HepG2 (cell line): Measurements from ENCODE around the gene PARP3. TPM values are rescaled to one million over a fixed set of nuclear protein-coding genes. Genes with fewer than 3 reads are reported as not detected.

Source experiments
- ATAC-seq: fragments of 200-7000 bp; cut with Tn5 transposase; 3 replicates; pipeline ENCODE4 v1.9.1; 2020; ENCODE audit warnings: mild to moderate bottlenecking, moderate library complexity
- BruUV-seq: library from RNA; stranded (reverse); fragments of 400-500 nt; replicated peaks from 2 replicates; lab custom pipeline; 2021; lab: Mats Ljungman, UMichigan
- CTCF ChIA-PET: fragments of 300-600 bp; formaldehyde crosslinking; extraction: SDS; loops from one replicate; lab custom pipeline; 2021; ENCODE audit warnings: low total read pairs, inconsistent platforms, low intra/inter-chr PET ratio; lab: Yijun Ruan, JAX
- POLR2A ChIA-PET: fragments of 350-600 bp; sonication (Branson Sonifier 250); formaldehyde crosslinking; loops from one replicate; lab custom pipeline; 2020; ENCODE audit warnings: antibody characterized with exemption, inconsistent platforms; lab: Yijun Ruan, JAX
- DNase-seq: peaks from one replicate; pipeline ENCODE4 v3.0.0-alpha.2; 2015; ENCODE audit warnings: low spot score
- FAIRE-seq: peaks from 3 replicates; lab custom pipeline; 2011; peaks lifted over from hg19 to GRCh38; lab: Jason Lieb, UNC
- H2AFZ ChIP-seq: one replicate; pipeline ENCODE4 v1.6.1; 2011; ENCODE audit warnings: low read length, inconsistent platforms
- H3K27ac ChIP-seq: fragments of 300-600 bp; 3 replicates; pipeline ENCODE4 v1.8.0; 2011; ENCODE audit warnings: mixed run types, mild to moderate bottlenecking, mixed read lengths, low read length, inconsistent platforms; ENCODE audit not compliant: insufficient read depth; ENCODE audit errors: extremely low read length
- H3K27me3 ChIP-seq, 2 experiments: fragments of 200-600 bp in 1 of 2; 2 replicates in 1 of 2; 3 replicates in 1 of 2; pipeline versions ENCODE4 v1.6.0 to v1.8.0; 2011; ENCODE audit warnings: low read length in 2 of 2, mild to moderate bottlenecking in 2 of 2, moderate library complexity in 2 of 2, inconsistent platforms in 1 of 2; ENCODE audit not compliant: insufficient read depth in 2 of 2, control insufficient read depth in 1 of 2
- H3K36me3 ChIP-seq, 2 experiments: fragments of 200-600 bp in 1 of 2; replicated peaks in 1 of 2; 2 replicates in 1 of 2; 3 replicates in 1 of 2; pipeline versions ENCODE4 v1.5.1 to v1.8.0; 2011; ENCODE audit warnings: low read length in 2 of 2, inconsistent platforms in 1 of 2; ENCODE audit not compliant: insufficient read depth in 2 of 2, control insufficient read depth in 1 of 2
- H3K4me1 ChIP-seq: 2 replicates; pipeline ENCODE4 v1.5.1; 2012; ENCODE audit warnings: low read length, inconsistent platforms; ENCODE audit not compliant: insufficient read depth
- H3K4me2 ChIP-seq: 2 replicates; pipeline ENCODE4 v1.6.0; 2011; ENCODE audit warnings: low read depth, low read length, inconsistent platforms
- H3K4me3 ChIP-seq, 3 experiments: fragments of 200-600 bp in 1 of 3; sonication (generic), shearing (Covaris generic) in 1 of 3; replicated peaks in 1 of 3; 2 replicates each; pipeline ENCODE4 v1.5.1; 2011 to 2016; ENCODE audit warnings: low read length in 3 of 3, inconsistent platforms in 2 of 3, low read depth in 2 of 3, mild to moderate bottlenecking in 2 of 3, control low read depth in 1 of 3, mixed read lengths in 1 of 3; ENCODE audit not compliant: insufficient read depth in 1 of 3
- H3K79me2 ChIP-seq: one replicate; pipeline ENCODE4 v1.6.1; 2011; ENCODE audit warnings: low read length, inconsistent platforms; ENCODE audit not compliant: insufficient read depth
- H3K9ac ChIP-seq: 2 replicates; pipeline ENCODE4 v1.6.0; 2011; ENCODE audit warnings: mild to moderate bottlenecking, low read depth, low read length, inconsistent platforms; ENCODE audit not compliant: insufficient read depth
- H3K9me3 ChIP-seq: 2 replicates; pipeline ENCODE4 v1.5.1; 2012; ENCODE audit warnings: mild to moderate bottlenecking, low read length
- H4K20me1 ChIP-seq: 2 replicates; pipeline ENCODE4 v1.6.0; 2011; ENCODE audit warnings: inconsistent platforms, mild to moderate bottlenecking, low read length, moderate library complexity; ENCODE audit not compliant: insufficient read depth
- CBX5 ChIP-seq: sonication (generic); formaldehyde crosslinking; IDR thresholded peaks from 2 replicates; pipeline ENCODE4 v1.4.0; 2020; ENCODE audit warnings: missing genetic modification reagents, borderline replicate concordance
- CREB1 ChIP-seq, 2 experiments: fragments of 450-650 bp in 1 of 2; IDR thresholded peaks; 2 replicates each; pipeline ENCODE4 v1.6.1; 2016 to 2017; ENCODE audit warnings: control low read depth in 1 of 2, mild to moderate bottlenecking in 1 of 2, missing compliant biosample characterization in 1 of 2, missing genetic modification characterization in 1 of 2
- NCOA1 ChIP-seq: sonication (generic); formaldehyde crosslinking; IDR thresholded peaks from 2 replicates; pipeline ENCODE4 v1.9.0; 2021; ENCODE audit warnings: missing genetic modification reagents
- ONECUT2 ChIP-seq: sonication (generic); formaldehyde crosslinking; IDR thresholded peaks from 2 replicates; pipeline ENCODE4 v1.4.0; 2020; ENCODE audit warnings: missing genetic modification reagents
- PAF1 ChIP-seq: IDR thresholded peaks from 2 replicates; pipeline ENCODE4 v1.6.1; 2016; ENCODE audit warnings: missing genetic modification reagents, missing compliant biosample characterization
- POLR2AphosphoS2 ChIP-seq: IDR thresholded peaks from 2 replicates; pipeline ENCODE4 v1.6.1; 2011; ENCODE audit warnings: low read depth, low read length, improper control_type of control experiment
- ZNF33A ChIP-seq: sonication (generic); formaldehyde crosslinking; IDR thresholded peaks from 2 replicates; pipeline ENCODE4 v1.5.1; 2020; ENCODE audit warnings: missing genetic modification reagents, mild to moderate bottlenecking, moderate library complexity, borderline replicate concordance
- ZNF720 ChIP-seq: sonication (generic); formaldehyde crosslinking; IDR thresholded peaks from 2 replicates; pipeline ENCODE4 v1.4.0; 2020; ENCODE audit warnings: missing genetic modification reagents
- ZSCAN31 ChIP-seq: sonication (generic); formaldehyde crosslinking; IDR thresholded peaks from 2 replicates; pipeline ENCODE4 v1.5.0; 2020; ENCODE audit warnings: low read depth, mild to moderate bottlenecking, missing genetic modification reagents
- WGBS: methylation state at CpG from one replicate; pipeline ENCODE4 v1.1.6; 2017; ENCODE audit warnings: low lambda C conversion rate; 5-methylcytosine and 5-hydroxymethylcytosine counted together
- in situ Hi-C: cut with HindIII; loops from 2 replicates; pipeline ENCODE4 v1.10.0; 2017; ENCODE audit warnings: low pct_unique_long_range_greater_than_20kb; ENCODE audit not compliant: extremely low pct_ligation_motif_present
- intact Hi-C: fragments of 100-400 bp; cut with micrococcal nuclease; formaldehyde crosslinking; loops from one replicate; pipeline ENCODE4 v1.10.0; 2022; ENCODE audit not compliant: unreplicated experiment
- polyA plus RNA-seq, 8 experiments: library from polyadenylated mRNA; depleted of rRNA in 3 of 8; stranded (reverse) in 7 of 8; unstranded in 1 of 8; fragments of >200 nt; fragmentation: Illumina TruSeq in 4 of 8; extraction: Trizol in 4 of 8; gene quantifications; 2 replicates each; pipeline versions ENCODE4 v1.2.1 to v1.2.3, GENCODE V29; 2011 to 2016; ENCODE audit warnings: low read depth in 4 of 8, missing spikeins in 1 of 8, mixed read lengths in 1 of 8; ENCODE audit not compliant: insufficient read depth in 1 of 8
- total RNA-seq, 5 experiments: library from RNA; depleted of rRNA; stranded (reverse); fragments of >200 nt; fragmentation: Illumina TruSeq; extraction: Trizol; gene quantifications; 2 replicates each; pipeline ENCODE4 v1.2.3, GENCODE V29; 2016; ENCODE audit warnings: low read depth in 1 of 5
- TF ChIP-seq, protein P1 (sequence below): IDR thresholded peaks from 2 replicates; pipeline ENCODE4 v1.6.1; 2018; ENCODE audit warnings: missing genetic modification reagents, mild to moderate bottlenecking, missing compliant biosample characterization
- TF ChIP-seq, protein P2 (sequence below): sonication (generic); formaldehyde crosslinking; conservative IDR thresholded peaks from 2 replicates; pipeline ENCODE4 v1.5.0; 2020; ENCODE audit warnings: missing genetic modification reagents
- TF ChIP-seq, protein P3 (sequence below): sonication (generic); IDR thresholded peaks from 2 replicates; pipeline ENCODE4 v1.6.1; 2016; ENCODE audit warnings: low read depth, borderline replicate concordance
- TF ChIP-seq, protein P4 (sequence below): IDR thresholded peaks from 2 replicates; pipeline ENCODE4 v1.6.1; 2016; ENCODE audit warnings: missing genetic modification reagents, missing compliant biosample characterization
- TF ChIP-seq, protein P5 (sequence below): sonication (generic); formaldehyde crosslinking; IDR thresholded peaks from 2 replicates; pipeline ENCODE4 v1.8.1; 2023; ENCODE audit warnings: mild to moderate bottlenecking, missing genetic modification reagents, borderline replicate concordance

PARP3 gene
- total and polyA plus RNA-seq, 2 of the 13 experiments (the other 11 are each of a cell fraction or from before 2014, with no cell fraction given) = 11.2 to 21.5 TPM

DNA sequence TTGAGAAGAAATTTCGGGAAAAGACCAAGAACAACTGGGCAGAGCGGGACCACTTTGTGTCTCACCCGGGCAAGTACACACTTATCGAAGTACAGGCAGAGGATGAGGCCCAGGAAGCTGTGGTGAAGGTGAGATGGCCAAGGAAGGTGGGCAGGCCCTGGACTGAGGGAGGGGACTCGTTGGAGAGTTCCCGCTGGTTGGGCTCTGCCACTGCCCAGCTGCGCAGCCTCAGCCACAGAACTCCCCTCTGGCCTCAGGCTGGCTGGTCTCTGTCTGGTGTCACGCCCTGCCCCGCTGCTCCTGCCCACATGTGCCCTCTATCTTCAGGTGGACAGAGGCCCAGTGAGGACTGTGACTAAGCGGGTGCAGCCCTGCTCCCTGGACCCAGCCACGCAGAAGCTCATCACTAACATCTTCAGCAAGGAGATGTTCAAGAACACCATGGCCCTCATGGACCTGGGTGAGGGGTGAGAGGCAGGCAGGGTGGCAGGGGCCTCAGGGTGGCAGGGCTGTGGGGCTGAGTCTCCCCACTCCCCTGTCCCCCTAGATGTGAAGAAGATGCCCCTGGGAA is 2.4 kb downstream of the PARP3 start (continued):
- TF ChIP-seq, protein P1, sequence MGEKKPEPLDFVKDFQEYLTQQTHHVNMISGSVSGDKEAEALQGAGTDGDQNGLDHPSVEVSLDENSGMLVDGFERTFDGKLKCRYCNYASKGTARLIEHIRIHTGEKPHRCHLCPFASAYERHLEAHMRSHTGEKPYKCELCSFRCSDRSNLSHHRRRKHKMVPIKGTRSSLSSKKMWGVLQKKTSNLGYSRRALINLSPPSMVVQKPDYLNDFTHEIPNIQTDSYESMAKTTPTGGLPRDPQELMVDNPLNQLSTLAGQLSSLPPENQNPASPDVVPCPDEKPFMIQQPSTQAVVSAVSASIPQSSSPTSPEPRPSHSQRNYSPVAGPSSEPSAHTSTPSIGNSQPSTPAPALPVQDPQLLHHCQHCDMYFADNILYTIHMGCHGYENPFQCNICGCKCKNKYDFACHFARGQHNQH (CRISPR knock-in tag) = no peak
- no peak for TF ChIP-seq ZNF720 (CRISPR knock-in tag)
- TF ChIP-seq NCOA1 = no peak
- TF ChIP-seq ONECUT2 (CRISPR knock-in tag) = no peak

DNA sequence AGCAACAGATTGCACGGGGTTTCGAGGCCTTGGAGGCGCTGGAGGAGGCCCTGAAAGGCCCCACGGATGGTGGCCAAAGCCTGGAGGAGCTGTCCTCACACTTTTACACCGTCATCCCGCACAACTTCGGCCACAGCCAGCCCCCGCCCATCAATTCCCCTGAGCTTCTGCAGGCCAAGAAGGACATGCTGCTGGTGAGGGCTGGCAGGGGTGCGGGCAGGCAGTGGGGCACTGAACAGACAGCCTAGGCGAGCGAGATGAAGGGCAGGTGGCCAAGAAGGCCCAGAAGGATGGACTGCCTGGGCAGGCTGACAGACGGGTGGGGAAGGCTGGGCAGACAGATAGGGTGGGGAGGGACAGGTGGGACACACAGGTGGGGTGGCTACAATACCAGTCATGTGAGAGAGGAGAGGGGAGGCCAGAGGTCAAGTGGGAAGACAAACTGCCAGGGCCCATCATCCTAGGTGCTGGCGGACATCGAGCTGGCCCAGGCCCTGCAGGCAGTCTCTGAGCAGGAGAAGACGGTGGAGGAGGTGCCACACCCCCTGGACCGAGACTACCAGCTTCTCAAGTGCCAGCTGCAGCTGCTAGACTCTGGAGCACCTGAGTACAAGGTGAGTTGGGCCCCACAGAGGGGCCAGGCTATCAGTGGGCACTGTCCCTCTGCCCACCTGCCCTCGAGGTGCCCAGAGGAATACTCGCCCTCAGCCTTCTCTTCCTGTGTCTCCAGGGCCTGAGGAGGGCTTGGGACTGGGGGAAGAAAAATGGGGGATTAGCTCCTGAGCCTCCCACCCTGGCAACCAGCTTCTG is 3.1 kb downstream of the PARP3 start:
- Histone ChIP-seq H3K9me3 (no peaks in the 10 kb centered on the region), H3K9ac (no peak overlapping the region), H3K4me2 (no peak overlapping the region), H4K20me1 (no peaks in the 10 kb centered on the region; the same call in 1 of the 2 replicates), H3K36me3 (no peaks in the 10 kb centered on the region), H2AFZ (no peak overlapping the region), H3K4me3 (no peak overlapping the region), H3K79me2 (peaks cover 11% of the 10 kb centered on the region), H3K4me1 (peaks cover 18% of the 10 kb centered on the region), H3K27me3 (no peaks in the 10 kb centered on the region; a peak in 1 of 5 replicates), H3K27ac (no peak overlapping the region)
- in situ Hi-C loops = no loop called here
- FAIRE-seq (no peak), ATAC-seq (no peak), DNase-seq (no peak)
- TF ChIP-seq, protein P2, sequence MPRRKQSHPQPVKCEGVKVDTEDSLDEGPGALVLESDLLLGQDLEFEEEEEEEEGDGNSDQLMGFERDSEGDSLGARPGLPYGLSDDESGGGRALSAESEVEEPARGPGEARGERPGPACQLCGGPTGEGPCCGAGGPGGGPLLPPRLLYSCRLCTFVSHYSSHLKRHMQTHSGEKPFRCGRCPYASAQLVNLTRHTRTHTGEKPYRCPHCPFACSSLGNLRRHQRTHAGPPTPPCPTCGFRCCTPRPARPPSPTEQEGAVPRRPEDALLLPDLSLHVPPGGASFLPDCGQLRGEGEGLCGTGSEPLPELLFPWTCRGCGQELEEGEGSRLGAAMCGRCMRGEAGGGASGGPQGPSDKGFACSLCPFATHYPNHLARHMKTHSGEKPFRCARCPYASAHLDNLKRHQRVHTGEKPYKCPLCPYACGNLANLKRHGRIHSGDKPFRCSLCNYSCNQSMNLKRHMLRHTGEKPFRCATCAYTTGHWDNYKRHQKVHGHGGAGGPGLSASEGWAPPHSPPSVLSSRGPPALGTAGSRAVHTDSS = no peak
- TF ChIP-seq ZSCAN31 (CRISPR knock-in tag) (no peak), POLR2AphosphoS2 (no peak), ZNF33A (CRISPR knock-in tag) (no peak), CBX5 (no peak), CREB1 (IDR thresholded peaks at IDR 0.05) (no peak), CREB1 (CRISPR knock-in tag; IDR thresholded peaks at IDR 0.05) (no peak), PAF1 (no peak)
- TF ChIP-seq, protein P3, sequence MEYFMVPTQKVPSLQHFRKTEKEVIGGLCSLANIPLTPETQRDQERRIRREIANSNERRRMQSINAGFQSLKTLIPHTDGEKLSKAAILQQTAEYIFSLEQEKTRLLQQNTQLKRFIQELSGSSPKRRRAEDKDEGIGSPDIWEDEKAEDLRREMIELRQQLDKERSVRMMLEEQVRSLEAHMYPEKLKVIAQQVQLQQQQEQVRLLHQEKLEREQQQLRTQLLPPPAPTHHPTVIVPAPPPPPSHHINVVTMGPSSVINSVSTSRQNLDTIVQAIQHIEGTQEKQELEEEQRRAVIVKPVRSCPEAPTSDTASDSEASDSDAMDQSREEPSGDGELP = no peak
- TF ChIP-seq, protein P4, sequence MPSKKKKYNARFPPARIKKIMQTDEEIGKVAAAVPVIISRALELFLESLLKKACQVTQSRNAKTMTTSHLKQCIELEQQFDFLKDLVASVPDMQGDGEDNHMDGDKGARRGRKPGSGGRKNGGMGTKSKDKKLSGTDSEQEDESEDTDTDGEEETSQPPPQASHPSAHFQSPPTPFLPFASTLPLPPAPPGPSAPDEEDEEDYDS (CRISPR knock-in tag) = no peak
- TF ChIP-seq, protein P5, sequence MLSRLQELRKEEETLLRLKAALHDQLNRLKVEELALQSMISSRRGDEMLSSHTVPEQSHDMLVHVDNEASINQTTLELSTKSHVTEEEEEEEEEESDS (CRISPR knock-in tag) = no peak
- no TSS peak for BruUV-seq
- POLR2A ChIA-PET = interaction anchor here (1.3 to 4.5 kb wide), 2 partner anchors 28 to 37 kb away, joined by 4 to 99 read pairs; partner anchors contain the start of genes ABHD14B and ACY1
- intact Hi-C loops = no loop called here
- WGBS = 94% methylated on average over 17 of the region's 18 CpGs
- CTCF ChIA-PET = no interaction called here
